ENCODE measurements around the gene DOCK1.

DOCK1 gene

DNA sequence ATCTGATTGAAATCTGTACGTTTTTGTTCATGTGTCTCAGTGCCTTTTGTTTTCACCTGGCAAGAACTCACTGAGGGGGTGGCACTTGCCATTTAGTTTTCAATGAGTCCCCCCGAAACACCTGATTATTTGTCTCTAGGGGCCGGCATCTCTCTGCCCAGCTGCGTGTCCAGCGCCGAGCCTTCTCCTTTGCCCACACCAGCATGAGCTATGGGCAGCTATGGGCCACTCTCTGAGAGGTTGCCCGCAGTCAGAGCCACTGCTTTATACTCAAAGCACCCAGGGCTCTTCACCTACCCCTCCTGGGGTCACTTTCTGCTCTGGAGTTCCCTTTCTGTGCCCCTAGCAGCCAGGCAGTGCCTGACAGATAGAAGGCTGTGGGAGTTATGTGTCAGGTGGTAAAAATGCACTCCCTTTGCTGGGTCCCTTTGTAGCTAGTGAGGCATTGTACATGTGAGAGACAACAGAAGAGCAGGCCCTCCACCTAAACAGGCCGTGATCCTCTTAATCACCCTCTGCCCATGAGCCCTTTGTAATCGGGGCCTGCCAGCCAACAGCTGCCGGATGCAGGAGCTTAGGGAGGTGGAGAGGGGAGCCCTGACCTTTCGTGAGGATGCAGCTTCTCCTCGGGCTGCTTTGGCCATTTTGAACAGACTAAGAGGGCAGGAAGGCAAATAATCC, 510.8 kb downstream of the DOCK1 start:
- no peak overlapping the region for H3K4me3 ChIP-seq (ENCODE audit: low read length)
- TF ChIP-seq, protein P1, sequence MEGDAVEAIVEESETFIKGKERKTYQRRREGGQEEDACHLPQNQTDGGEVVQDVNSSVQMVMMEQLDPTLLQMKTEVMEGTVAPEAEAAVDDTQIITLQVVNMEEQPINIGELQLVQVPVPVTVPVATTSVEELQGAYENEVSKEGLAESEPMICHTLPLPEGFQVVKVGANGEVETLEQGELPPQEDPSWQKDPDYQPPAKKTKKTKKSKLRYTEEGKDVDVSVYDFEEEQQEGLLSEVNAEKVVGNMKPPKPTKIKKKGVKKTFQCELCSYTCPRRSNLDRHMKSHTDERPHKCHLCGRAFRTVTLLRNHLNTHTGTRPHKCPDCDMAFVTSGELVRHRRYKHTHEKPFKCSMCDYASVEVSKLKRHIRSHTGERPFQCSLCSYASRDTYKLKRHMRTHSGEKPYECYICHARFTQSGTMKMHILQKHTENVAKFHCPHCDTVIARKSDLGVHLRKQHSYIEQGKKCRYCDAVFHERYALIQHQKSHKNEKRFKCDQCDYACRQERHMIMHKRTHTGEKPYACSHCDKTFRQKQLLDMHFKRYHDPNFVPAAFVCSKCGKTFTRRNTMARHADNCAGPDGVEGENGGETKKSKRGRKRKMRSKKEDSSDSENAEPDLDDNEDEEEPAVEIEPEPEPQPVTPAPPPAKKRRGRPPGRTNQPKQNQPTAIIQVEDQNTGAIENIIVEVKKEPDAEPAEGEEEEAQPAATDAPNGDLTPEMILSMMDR (conservative IDR thresholded peaks at IDR 0.05; ENCODE audit: low read depth, low read length), result no peak
- no peak for DNase-seq (ENCODE audit: low read depth)

DNA sequence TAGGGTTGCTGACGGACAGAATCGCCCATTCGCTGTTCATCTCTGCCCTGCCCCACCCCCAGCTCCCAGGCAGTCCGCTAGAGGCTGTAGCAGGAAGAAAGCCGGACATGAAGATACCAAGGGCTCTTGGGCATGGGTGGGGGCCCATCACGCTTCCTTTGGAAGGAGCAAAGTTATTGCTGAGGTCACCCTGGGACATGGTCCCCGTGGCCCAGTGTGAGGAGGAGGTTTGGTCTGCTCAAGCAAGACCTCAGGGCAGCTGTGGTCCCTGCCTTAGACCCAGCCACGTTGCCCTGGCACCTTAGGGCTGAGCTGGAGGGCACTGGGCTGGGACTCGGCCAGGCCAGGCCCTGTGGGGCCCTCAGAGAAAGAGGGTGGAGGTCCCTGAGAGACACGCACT, 511.8 kb downstream of the DOCK1 start:
- TF ChIP-seq, protein P1 (conservative IDR thresholded peaks at IDR 0.05; ENCODE audit: low read depth, low read length), result no peak
- H3K4me3 ChIP-seq (ENCODE audit: low read length), result no peak overlapping the region
- no peak for DNase-seq (ENCODE audit: low read depth)

DNA sequence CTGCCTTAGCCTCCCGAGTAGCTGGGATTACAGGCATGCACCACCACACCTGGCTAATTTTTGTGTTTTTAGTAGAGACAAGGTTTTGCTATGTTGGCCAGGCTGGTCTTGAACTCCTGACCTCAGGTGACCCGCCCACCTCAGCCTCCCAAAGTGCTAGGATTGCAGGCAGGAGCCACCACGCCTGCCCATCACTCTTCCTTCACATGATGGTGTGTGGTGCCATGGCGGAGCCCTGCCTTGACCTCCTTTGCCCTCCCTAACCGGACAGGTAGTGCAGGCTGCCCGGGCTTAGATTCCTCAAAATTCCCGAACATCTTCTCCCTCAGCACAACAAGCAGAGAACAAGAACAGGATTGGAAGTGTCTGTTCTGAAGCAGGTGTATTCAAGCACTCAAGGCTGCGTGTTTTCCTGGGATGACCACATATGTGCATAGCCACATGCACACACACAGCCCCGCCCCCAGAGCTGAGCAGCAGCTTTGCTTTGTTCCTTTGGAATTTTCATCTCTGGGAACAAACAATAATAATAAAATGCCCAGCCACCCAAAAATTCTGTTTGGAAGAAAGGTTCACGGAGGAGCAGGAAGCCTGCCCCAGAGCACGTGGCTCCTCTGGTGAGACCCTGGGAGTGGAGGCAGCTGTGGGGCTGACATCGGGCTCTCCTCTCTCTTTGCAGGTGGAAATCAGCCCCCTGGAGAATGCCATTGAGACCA, 512.6 kb downstream of the DOCK1 start:
- DNase-seq (ENCODE audit: low read depth), result no peak
- TF ChIP-seq, protein P1 (conservative IDR thresholded peaks at IDR 0.05; ENCODE audit: low read depth, low read length), result no peak
- no peak overlapping the region for H3K4me3 ChIP-seq (ENCODE audit: low read length)

DNA sequence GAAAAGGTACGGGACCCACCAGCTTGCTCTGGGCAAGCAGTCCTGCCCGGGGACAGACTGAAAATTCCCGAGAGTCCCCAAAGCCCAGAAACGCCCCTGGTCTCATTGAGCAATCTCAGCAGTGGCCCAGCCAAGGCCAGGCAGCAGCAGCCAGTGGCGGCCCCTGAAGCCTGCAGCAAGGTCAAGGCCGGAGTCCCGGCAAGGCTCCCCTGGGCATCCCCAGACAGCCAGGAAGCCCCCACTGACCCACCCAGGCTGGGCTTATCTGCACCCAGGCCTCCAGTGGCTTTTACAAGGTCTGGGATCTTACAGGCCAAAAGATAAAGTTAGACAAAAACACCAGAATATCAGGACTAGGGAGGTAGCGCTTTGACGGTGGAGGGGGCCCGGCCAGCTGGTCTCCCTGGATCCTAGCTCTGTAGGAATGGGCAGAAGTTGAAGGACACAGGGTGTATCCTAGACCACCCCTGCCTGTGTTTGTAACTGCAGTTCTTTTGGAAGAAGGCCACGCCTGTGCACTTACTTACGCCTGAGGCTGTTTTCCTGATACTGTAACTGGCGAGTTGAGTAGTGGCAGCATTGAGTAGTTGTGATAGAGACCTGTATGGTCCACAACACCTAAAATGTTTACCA, 513.4 kb downstream of the DOCK1 start:
- H3K4me3 ChIP-seq (ENCODE audit: low read length), result no peak overlapping the region
- DNase-seq (ENCODE audit: low read depth), result no peak
- TF ChIP-seq, protein P1 (conservative IDR thresholded peaks at IDR 0.05; ENCODE audit: low read depth, low read length), result no peak

DNA sequence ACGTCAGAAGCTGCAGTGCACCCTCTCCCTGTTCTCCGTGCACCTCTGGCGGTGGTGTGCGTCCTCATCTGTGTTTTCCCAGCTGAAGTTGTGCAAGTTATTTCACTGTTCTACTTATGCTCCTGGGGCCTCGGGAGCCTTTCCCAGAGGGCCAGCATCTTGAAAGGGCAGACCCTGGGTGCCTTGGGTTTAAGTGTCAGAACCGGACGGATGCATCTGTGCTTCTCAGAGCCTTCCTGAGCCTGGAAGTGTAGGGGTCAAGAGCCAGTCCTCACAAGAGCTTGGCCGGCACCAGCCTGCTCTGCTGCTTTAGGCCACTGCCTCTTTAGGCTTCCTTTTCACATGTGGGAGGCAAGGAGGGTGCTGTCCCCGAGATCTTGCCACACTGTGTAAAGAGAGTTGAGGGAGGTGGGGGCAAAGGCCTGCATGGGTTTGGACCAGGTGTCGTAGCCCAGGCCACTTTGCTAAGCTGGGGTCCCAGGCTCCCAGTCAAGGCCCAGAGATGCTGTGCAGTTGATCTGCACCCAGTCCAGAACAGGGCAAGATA, 515.0 kb downstream of the DOCK1 start:
- no peak overlapping the region for H3K4me3 ChIP-seq (ENCODE audit: low read length)
- TF ChIP-seq, protein P1 (conservative IDR thresholded peaks at IDR 0.05; ENCODE audit: low read depth, low read length), result no peak
- no peak for DNase-seq (ENCODE audit: low read depth)

DNA sequence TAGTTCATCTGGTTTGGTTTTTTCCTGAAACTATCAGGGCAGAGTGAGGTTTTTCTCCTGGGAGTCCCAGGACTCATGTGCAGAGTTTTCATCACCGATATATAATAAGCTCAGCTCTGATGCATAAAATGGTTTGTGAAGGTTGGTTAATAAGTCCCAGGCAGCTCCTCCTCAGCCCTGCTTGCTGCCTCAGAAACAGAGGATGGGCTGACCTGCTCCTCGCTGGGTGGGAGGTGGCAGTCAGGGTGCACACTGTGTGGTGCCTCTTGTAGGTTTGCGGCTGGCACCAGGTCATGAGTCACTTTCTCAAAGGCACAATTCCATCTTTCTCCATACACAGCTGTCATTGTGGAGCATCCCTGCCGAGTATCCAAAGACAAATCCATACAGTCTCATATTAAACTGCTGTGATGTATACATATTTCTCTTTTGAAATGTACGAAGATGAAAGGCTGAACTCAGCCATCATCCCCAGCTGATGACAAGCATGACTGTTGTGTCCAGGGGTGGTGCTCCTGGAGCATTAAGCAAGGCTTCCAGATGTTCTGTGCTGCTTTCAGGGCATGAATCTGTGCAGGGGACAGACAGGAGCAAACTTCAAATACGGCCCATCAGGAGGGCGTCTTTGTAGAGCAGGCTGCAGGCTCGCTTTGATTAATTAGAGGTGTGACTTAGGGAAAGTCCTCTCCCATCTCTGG, 518.1 kb downstream of the DOCK1 start:
- DNase-seq (ENCODE audit: low read depth), result no peak
- H3K4me3 ChIP-seq (ENCODE audit: low read length), result no peak overlapping the region
- TF ChIP-seq, protein P1 (conservative IDR thresholded peaks at IDR 0.05; ENCODE audit: low read depth, low read length), result no peak

Data from retinal pigment epithelial cell (primary cell).